ENCODE results near the gene SMC4. TPM values are rescaled to one million over a fixed set of nuclear protein-coding genes. Genes with fewer than 3 reads are reported as not detected.

SMC4 gene
- total RNA-seq, 1 donor from 2014 or later: 83.2 TPM

DNA sequence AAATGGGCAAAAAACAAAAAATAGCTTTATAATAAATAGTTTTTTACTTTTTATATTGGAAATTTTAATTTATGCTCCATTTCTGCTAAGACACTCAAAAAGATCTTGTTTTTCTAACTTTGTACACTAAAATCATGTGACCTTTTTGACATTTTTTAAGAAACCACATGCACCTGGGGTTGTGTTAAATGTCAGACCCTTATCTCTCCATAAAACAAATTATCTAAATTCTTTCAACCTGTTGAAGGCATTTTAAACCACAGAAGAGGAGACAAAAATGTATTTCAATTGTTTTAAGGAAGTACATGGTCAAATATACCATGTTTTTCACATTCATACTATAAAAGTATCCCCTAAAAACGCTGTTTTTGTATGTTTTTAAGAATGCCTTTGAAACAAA lies 29.7 kb upstream of the SMC4 start:
- H3K4me1 Mint-ChIP-seq (ENCODE audit: low read depth): peaks cover 35% of the 10 kb centered on the region
- H3K4me3 Mint-ChIP-seq (ENCODE audit: low read depth): no peak overlapping the region
- H3K27ac Mint-ChIP-seq: no peak overlapping the region
- H3K9me3 Mint-ChIP-seq (ENCODE audit: low read depth): peaks cover 4% of the 10 kb centered on the region
- DNase-seq (ENCODE audit: low spot score, unreplicated experiment): no peak
- no peaks in the 10 kb centered on the region for H3K27me3 Mint-ChIP-seq
- TF ChIP-seq CTCF (IDR thresholded peaks at IDR 0.05; ENCODE audit: unreplicated experiment): no peak
- H3K36me3 Mint-ChIP-seq (ENCODE audit: insufficient read depth): peaks cover 15% of the 10 kb centered on the region

GRCh38 chr3:160370987-160371857 lies 28.2 kb upstream of the SMC4 start:
- no peak overlapping the region for H3K27ac Mint-ChIP-seq
- H3K4me3 Mint-ChIP-seq (ENCODE audit: low read depth): no peak overlapping the region
- peaks cover 15% of the 10 kb centered on the region for H3K36me3 Mint-ChIP-seq (ENCODE audit: insufficient read depth)
- H3K4me1 Mint-ChIP-seq (ENCODE audit: low read depth): peaks cover 24% of the 10 kb centered on the region
- DNase-seq (ENCODE audit: low spot score, unreplicated experiment): no peak
- peaks cover 4% of the 10 kb centered on the region for H3K9me3 Mint-ChIP-seq (ENCODE audit: low read depth)
- no peaks in the 10 kb centered on the region for H3K27me3 Mint-ChIP-seq
- TF ChIP-seq CTCF (IDR thresholded peaks at IDR 0.05; ENCODE audit: unreplicated experiment): no peak

DNA sequence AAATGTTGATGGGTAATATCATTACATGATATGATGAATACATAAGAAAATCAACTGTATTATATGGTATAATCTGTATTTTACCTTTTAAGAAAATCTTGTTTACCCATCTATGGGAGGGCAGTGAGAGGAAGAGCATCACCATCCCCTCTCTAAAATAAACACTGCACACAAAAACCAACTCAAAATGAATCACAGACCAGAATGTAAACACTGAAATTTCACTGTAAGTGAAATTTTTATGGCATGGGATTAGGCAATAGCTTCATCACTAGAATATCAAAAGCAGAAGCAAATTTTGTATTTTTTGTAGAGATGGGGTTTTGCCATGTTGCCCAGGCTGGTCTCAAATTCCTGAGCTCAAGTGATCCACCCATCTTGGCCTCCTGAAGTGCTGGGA lies 26.7 kb upstream of the SMC4 start:
- Mint-ChIP-seq H3K36me3 (ENCODE audit: insufficient read depth) (peaks cover 11% of the 10 kb centered on the region), H3K4me1 (ENCODE audit: low read depth) (peaks cover 19% of the 10 kb centered on the region), H3K9me3 (ENCODE audit: low read depth) (no peaks in the 10 kb centered on the region), H3K27ac (no peak overlapping the region), H3K27me3 (no peaks in the 10 kb centered on the region), H3K4me3 (ENCODE audit: low read depth) (no peak overlapping the region)
- no peak for TF ChIP-seq CTCF (IDR thresholded peaks at IDR 0.05; ENCODE audit: unreplicated experiment)
- DNase-seq (ENCODE audit: low spot score, unreplicated experiment): no peak

GRCh38 chr3:160373655-160374054 lies 25.8 kb upstream of the SMC4 start:
- no peak for TF ChIP-seq CTCF (IDR thresholded peaks at IDR 0.05; ENCODE audit: unreplicated experiment)
- Mint-ChIP-seq H3K9me3 (ENCODE audit: low read depth) (no peaks in the 10 kb centered on the region), H3K27ac (no peak overlapping the region), H3K36me3 (ENCODE audit: insufficient read depth) (peaks cover 11% of the 10 kb centered on the region), H3K4me3 (ENCODE audit: low read depth) (no peak overlapping the region), H3K4me1 (ENCODE audit: low read depth) (peaks cover 14% of the 10 kb centered on the region), H3K27me3 (no peaks in the 10 kb centered on the region)
- no peak for DNase-seq (ENCODE audit: low spot score, unreplicated experiment)

- H3K4me1 Mint-ChIP-seq (ENCODE audit: low read depth): peaks cover 13% of the 10 kb centered on the region
- peak overlapping the region; percentile 30 for H3K27ac Mint-ChIP-seq
- no peaks in the 10 kb centered on the region for H3K27me3 Mint-ChIP-seq
- peaks cover 11% of the 10 kb centered on the region for H3K36me3 Mint-ChIP-seq (ENCODE audit: insufficient read depth)
- no peaks in the 10 kb centered on the region for H3K9me3 Mint-ChIP-seq (ENCODE audit: low read depth)
- TF ChIP-seq CTCF (IDR thresholded peaks at IDR 0.05; ENCODE audit: unreplicated experiment): no peak
- H3K4me3 Mint-ChIP-seq (ENCODE audit: low read depth): no peak overlapping the region
- no peak for DNase-seq (ENCODE audit: low spot score, unreplicated experiment)
These were observed 25.0 kb upstream of the SMC4 start for GRCh38 chr3:160374472-160374871.
